Neural progenitor cell (in vitro differentiated cells): ENCODE measurements around the gene CNGA1. TPM values are rescaled to one million over a fixed set of nuclear protein-coding genes. Genes with fewer than 3 reads are reported as not detected.

Experiments used
- DNase-seq: peaks from one replicate; pipeline ENCODE4 v3.0.0-alpha.2; 2016; ENCODE audit warnings: low spot score
- H2AFZ ChIP-seq: fragments of 200-600 bp; sonication (generic); replicated peaks from 2 replicates; pipeline ENCODE4 v1.6.1; 2016; ENCODE audit warnings: antibody characterized with exemption
- H3F3A ChIP-seq: fragments of 200-600 bp; sonication (generic); 2 replicates; pipeline ENCODE4 v1.6.1; 2016; ENCODE audit warnings: antibody characterized with exemption, low read depth
- H3K27ac ChIP-seq: fragments of 200-600 bp; sonication (generic); 2 replicates; pipeline ENCODE4 v1.5.1; 2016; ENCODE audit warnings: mild to moderate bottlenecking
- H3K27me3 ChIP-seq: fragments of 200-600 bp; sonication (generic); 2 replicates; pipeline ENCODE4 v1.6.1; 2016; ENCODE audit warnings: mild to moderate bottlenecking, moderate library complexity
- H3K36me3 ChIP-seq: fragments of 200-600 bp; sonication (generic); 2 replicates; pipeline ENCODE4 v1.5.1; 2016
- H3K4me1 ChIP-seq: fragments of 200-600 bp; sonication (generic); 2 replicates; pipeline ENCODE4 v1.6.1; 2016; ENCODE audit warnings: mixed run types
- H3K4me2 ChIP-seq: fragments of 200-600 bp; sonication (generic); 2 replicates; pipeline ENCODE4 v1.6.1; 2016
- H3K4me3 ChIP-seq: fragments of 200-600 bp; sonication (generic); 2 replicates; pipeline ENCODE4 v1.5.1; 2016
- H3K79me2 ChIP-seq: fragments of 200-600 bp; sonication (generic); 2 replicates; pipeline ENCODE4 v1.6.1; 2016; ENCODE audit warnings: low read depth
- H3K9ac ChIP-seq: fragments of 200-600 bp; sonication (generic); 2 replicates; pipeline ENCODE4 v1.6.1; 2016
- H3K9me3 ChIP-seq: fragments of 200-600 bp; sonication (generic); 2 replicates; pipeline ENCODE4 v1.5.1; 2016; ENCODE audit warnings: low read depth
- H4K20me1 ChIP-seq: fragments of 200-600 bp; sonication (generic); 2 replicates; pipeline ENCODE4 v1.6.1; 2016; ENCODE audit warnings: low read depth
- H3K27ac Mint-ChIP-seq: 3 replicates; pipeline ENCODE4 v1.8.0; 2021; ENCODE audit warnings: mixed read lengths
- H3K27me3 Mint-ChIP-seq: 2 replicates; pipeline ENCODE4 v1.8.0; 2022; ENCODE audit warnings: low read depth, mild to moderate bottlenecking, inconsistent platforms, moderate library complexity, mixed read lengths; ENCODE audit not compliant: insufficient read depth
- H3K36me3 Mint-ChIP-seq: 3 replicates; pipeline ENCODE4 v1.8.0; 2021; ENCODE audit warnings: mixed read lengths
- H3K4me1 Mint-ChIP-seq: 3 replicates; pipeline ENCODE4 v1.8.0; 2021; ENCODE audit warnings: mixed read lengths
- H3K4me3 Mint-ChIP-seq: 3 replicates; pipeline ENCODE4 v1.8.0; 2021; ENCODE audit warnings: mild to moderate bottlenecking, moderate library complexity, mixed read lengths
- H3K9me3 Mint-ChIP-seq: 3 replicates; pipeline ENCODE4 v1.8.0; 2020; ENCODE audit warnings: mixed read lengths
- CTCF ChIP-seq: fragments of 200-600 bp; sonication (generic); IDR thresholded peaks from 2 replicates; pipeline ENCODE4 v1.5.1; 2017; ENCODE audit warnings: antibody characterized with exemption, mild to moderate bottlenecking
- EZH2 ChIP-seq: fragments of 200-600 bp; sonication (generic); IDR thresholded peaks from 2 replicates; pipeline ENCODE4 v1.6.1; 2017; ENCODE audit warnings: antibody characterized with exemption, mild to moderate bottlenecking, moderate library complexity
- EZH2phosphoT487 ChIP-seq: fragments of 200-600 bp; sonication (generic); IDR thresholded peaks from 2 replicates; pipeline ENCODE4 v1.6.1; 2017; ENCODE audit warnings: antibody characterized with exemption
- total RNA-seq: library from RNA; depleted of rRNA; stranded (reverse); fragments of >200 nt; gene quantifications from 2 replicates; pipeline ENCODE4 v1.2.3, GENCODE V29; 2015; ENCODE audit warnings: low replicate concordance

Gene CNGA1
- total RNA-seq, 1 donor from 2014 or later, result 0.37 TPM

- Mint-ChIP-seq H3K4me1 (no peaks in the 10 kb centered on the region), H3K4me3 (no peak overlapping the region), H3K27ac (no peak overlapping the region), H3K36me3 (no peaks in the 10 kb centered on the region), H3K27me3 (peaks cover 6% of the 10 kb centered on the region), H3K9me3 (no peaks in the 10 kb centered on the region)
- no peak for DNase-seq
- no peaks in the 10 kb centered on the region for H3K79me2 ChIP-seq
- no peak overlapping the region for H2AFZ ChIP-seq
- no peaks in the 10 kb centered on the region for H4K20me1 ChIP-seq
- peaks cover 7% of the 10 kb centered on the region for H3F3A ChIP-seq
- no peak overlapping the region for H3K9ac ChIP-seq
- no peak for TF ChIP-seq EZH2phosphoT487
- TF ChIP-seq CTCF, result no peak
- no peak for TF ChIP-seq EZH2
- no peaks in the 10 kb centered on the region for H3K9me3 ChIP-seq
- H3K27ac ChIP-seq, result no peak overlapping the region
- H3K27me3 ChIP-seq, result no peaks in the 10 kb centered on the region
- H3K4me2 ChIP-seq, result no peak overlapping the region
- H3K4me1 ChIP-seq, result peaks cover 5% of the 10 kb centered on the region
- H3K36me3 ChIP-seq, result no peaks in the 10 kb centered on the region
- H3K4me3 ChIP-seq, result no peak overlapping the region
Measured at GRCh38 chr4:48047896-48048295, 31.4 kb upstream of the CNGA1 start.

GRCh38 chr4:48047421-48047844, 31.0 kb upstream of the CNGA1 start:
- Histone ChIP-seq H3K4me3 (no peak overlapping the region), H3K9ac (no peak overlapping the region), H4K20me1 (no peaks in the 10 kb centered on the region), H3K27ac (no peak overlapping the region), H3K4me1 (peaks cover 10% of the 10 kb centered on the region), H3K9me3 (no peaks in the 10 kb centered on the region), H3K79me2 (no peaks in the 10 kb centered on the region), H3K36me3 (no peaks in the 10 kb centered on the region), H3K4me2 (no peak overlapping the region), H3K27me3 (no peaks in the 10 kb centered on the region), H3F3A (peaks cover 11% of the 10 kb centered on the region), H2AFZ (no peak overlapping the region)
- no peak for DNase-seq
- Mint-ChIP-seq H3K4me3 (no peak overlapping the region), H3K36me3 (no peaks in the 10 kb centered on the region), H3K4me1 (peaks cover 4% of the 10 kb centered on the region), H3K27ac (no peak overlapping the region), H3K9me3 (no peaks in the 10 kb centered on the region), H3K27me3 (peaks cover 6% of the 10 kb centered on the region)
- no peak for TF ChIP-seq EZH2phosphoT487
- TF ChIP-seq CTCF, result no peak
- TF ChIP-seq EZH2, result no peak

- H3K9me3 ChIP-seq, result no peaks in the 10 kb centered on the region
- peaks cover 10% of the 10 kb centered on the region for H3K4me1 Mint-ChIP-seq
- no peak overlapping the region for H3K9ac ChIP-seq
- no peaks in the 10 kb centered on the region for H3K36me3 ChIP-seq
- H2AFZ ChIP-seq, result no peak overlapping the region
- H3K27me3 ChIP-seq, result no peaks in the 10 kb centered on the region
- no peak overlapping the region for H3K4me2 ChIP-seq
- peaks cover 3% of the 10 kb centered on the region for H3K27me3 Mint-ChIP-seq
- TF ChIP-seq EZH2phosphoT487 (no peak), EZH2 (no peak), CTCF (no peak)
- no peak overlapping the region for H3K4me3 Mint-ChIP-seq
- no peak for DNase-seq
- H3K36me3 Mint-ChIP-seq, result no peaks in the 10 kb centered on the region
- H3F3A ChIP-seq, result peaks cover 15% of the 10 kb centered on the region
- no peak overlapping the region for H3K27ac Mint-ChIP-seq
- no peak overlapping the region for H3K27ac ChIP-seq
- no peak overlapping the region for H3K4me3 ChIP-seq
- peaks cover 12% of the 10 kb centered on the region for H3K4me1 ChIP-seq
- no peaks in the 10 kb centered on the region for H4K20me1 ChIP-seq
- no peaks in the 10 kb centered on the region for H3K79me2 ChIP-seq
- no peaks in the 10 kb centered on the region for H3K9me3 Mint-ChIP-seq
Measured at GRCh38 chr4:48046059-48046458, 29.6 kb upstream of the CNGA1 start.
